HG02571 (cell line): Measurements from ENCODE around the gene SCUBE3.

Experiments
- ATAC-seq: cut with Tn5 transposase; IDR thresholded peaks from one replicate; pipeline ENCODE4 v1.9.1; 2021; ENCODE audit warnings: mild to moderate bottlenecking, moderate library complexity; ENCODE audit not compliant: unreplicated experiment

The SCUBE3 gene

GRCh38 chr6:35237476-35237875 lies 23.7 kb downstream of the SCUBE3 start:
- no peak for ATAC-seq

- no peak for ATAC-seq
Observed at GRCh38 chr6:35238843-35239289, 25.1 kb downstream of the SCUBE3 start.

GRCh38 chr6:35239581-35239980 lies 25.8 kb downstream of the SCUBE3 start:
- no peak for ATAC-seq

DNA sequence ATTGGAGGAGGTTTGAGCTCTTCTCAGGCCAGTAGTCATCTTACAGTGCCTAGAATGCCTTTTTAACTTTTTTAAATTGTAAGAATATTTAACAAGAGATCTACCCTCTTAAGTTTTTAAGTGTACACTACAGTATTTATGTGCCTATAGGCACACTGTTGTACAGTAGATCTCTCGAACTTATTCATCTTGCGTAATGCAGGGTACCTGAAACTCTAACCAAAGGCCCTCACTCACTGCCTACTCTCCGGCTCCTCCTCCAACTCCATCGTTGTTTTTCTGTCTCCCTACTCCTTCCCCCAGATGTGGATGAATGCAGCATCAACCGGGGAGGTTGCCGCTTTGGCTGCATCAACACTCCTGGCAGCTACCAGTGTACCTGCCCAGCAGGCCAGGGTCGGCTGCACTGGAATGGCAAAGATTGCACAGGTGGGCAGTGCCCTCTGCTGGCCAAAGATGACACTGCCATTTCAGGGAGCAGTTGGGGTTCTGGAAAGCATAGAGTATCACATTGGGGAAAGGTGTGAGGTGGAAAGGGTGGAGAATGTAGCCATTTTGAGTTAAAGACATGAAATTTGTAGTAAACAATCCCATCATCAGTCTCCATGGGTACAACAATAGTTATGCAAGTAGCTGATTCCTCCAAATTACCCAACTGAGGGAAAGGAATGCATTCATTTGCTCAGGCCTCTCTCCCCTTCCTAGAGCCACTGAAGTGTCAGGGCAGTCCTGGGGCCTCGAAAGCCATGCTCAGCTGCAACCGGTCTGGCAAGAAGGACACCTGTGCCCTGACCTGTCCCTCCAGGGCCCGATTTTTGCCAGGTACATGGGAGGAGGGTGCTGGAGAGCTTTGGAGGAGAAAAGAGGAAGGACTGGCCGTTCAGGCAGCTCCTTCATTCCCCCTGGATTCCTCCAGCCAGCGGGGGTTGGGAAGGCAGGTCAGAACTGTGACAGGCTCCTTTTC lies 27.4 kb downstream of the SCUBE3 start:
- ATAC-seq, result no peak

- no peak for ATAC-seq
Observed at GRCh38 chr6:35242486-35242885, 28.7 kb downstream of the SCUBE3 start.

DNA sequence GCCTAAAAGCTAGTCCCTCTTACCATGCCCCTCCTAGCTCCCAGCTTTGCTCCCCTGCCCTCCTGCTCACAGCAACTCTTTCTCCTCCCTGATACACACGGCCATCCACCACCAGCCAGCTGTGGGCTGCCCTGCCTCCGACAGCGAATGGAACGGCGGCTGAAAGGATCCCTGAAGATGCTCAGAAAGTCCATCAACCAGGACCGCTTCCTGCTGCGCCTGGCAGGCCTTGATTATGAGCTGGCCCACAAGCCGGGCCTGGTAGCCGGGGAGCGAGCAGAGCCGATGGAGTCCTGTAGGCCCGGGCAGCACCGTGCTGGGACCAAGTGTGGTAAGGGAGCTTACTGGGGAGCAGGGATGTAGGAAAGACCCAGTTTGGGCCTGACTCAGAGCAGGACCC lies 29.1 kb downstream of the SCUBE3 start:
- no peak for ATAC-seq

GRCh38 chr6:35243386-35243958 lies 29.7 kb downstream of the SCUBE3 start:
- ATAC-seq, result no peak

GRCh38 chr6:35244551-35244950 lies 30.8 kb downstream of the SCUBE3 start:
- ATAC-seq, result no peak

DNA sequence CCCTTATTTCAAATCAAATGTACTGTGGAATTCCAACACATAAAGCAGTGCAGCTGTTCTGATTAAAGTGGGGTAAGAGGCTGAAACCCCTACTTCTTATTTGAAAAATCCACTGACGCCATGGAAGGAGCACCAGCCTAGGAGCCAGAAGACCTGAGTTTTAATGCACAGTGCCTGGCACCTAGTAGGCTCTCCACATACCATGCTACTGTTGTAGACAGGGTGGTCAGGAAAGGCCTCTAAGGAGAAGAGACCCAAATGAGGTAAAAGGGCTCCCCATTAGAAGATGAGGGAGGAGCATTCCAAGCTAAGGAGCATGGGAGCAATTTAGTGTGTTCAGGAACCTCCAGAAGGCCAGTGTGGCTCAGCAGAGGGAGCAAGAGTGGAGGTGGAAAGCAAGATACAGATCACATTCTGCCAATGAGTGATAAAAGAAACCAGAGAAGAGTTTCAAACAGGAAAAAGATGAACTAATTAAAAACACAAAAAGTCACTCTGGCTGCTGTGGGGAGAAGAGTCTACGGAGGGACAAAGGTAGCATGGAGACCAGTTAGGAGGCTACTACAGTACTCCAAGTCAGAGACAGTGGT lies 34.0 kb downstream of the SCUBE3 start:
- no peak for ATAC-seq

GRCh38 chr6:35248300-35248699 lies 34.5 kb downstream of the SCUBE3 start:
- ATAC-seq, result no peak

DNA sequence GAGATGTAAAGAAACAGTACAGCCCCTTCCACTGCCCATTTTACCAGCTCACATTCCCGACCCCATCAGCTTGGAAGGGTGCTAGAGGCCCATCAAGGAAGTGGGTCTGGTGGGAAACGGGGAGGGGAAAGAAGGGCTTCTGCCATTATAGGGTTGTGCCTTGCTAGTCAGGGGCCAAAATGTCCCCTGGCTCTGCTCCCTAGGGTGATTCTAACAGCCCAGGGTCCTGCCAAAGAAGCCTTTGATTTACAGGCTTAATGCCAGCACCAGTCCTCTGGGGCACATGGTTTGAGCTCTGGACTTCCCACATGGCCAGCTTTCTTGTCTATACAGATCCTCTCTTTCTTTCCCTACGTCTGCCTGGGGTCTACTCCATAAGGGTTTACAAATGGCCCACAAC lies 35.2 kb downstream of the SCUBE3 start:
- no peak for ATAC-seq

DNA sequence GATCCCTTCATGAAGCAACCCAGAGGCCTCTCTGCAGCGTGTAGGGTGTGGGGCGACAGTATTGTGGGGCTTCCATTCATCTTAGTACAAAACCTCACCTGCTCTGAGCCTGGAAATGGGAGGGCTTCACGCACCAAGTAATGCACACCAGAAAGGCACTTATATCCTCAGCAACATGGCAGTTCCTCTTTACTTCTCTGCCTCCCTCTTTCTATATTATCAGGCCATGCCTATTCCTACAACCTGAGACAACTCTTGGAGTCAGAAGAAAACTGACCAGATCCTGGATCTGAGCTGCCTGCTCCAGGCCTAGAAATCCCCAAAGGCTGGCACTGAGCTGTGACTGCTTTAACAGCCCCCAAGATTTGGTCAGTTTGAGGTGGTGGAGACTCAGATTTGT lies 38.2 kb downstream of the SCUBE3 start:
- no peak for ATAC-seq

GRCh38 chr6:35253249-35253648 lies 39.5 kb downstream of the SCUBE3 start:
- ATAC-seq, result no peak

GRCh38 chr6:35258336-35258735 lies 44.6 kb downstream of the SCUBE3 start:
- no peak for ATAC-seq

- no peak for ATAC-seq
Observed at GRCh38 chr6:35258858-35259193, 45.1 kb downstream of the SCUBE3 start.

DNA sequence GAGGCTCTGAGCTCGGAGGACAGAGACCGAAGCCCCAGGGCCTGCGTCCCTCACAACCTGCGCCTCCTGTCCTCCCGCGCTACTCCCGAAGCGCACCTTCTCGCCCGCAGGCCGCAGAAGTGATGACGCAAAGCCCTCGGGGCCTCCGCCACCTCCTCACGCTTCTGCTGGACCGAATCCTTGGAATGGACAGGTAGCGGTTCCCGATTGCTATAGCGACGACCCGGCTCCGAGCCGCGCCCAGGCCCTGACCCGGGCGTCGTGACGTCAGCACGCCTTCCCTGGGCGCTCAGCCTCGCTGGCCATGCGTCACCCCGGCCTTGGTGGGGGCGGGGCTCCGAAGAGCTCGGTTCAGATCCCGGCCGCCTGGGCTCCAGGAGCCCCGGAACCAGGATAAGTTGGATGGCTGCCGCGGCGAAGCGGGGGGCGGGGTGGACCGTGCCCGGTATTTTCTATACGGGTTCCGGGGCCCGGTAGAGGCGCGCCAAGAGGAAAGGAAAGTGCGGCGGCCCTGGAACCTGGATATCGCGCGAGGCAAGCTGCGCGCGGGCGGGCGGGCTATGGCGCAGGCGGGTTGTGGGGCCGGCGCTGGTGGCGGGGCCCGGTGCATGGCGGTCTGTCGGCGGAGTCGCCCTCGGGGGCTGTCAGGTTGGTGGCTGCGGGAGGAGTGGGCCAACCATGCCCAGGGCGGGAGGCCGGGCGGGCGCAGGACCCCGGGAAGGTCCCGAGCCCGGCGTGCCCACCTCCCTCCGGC lies 45.6 kb downstream of the SCUBE3 start, which contains the start of gene ZNF76:
Gene ZNF76, plus strand, starts transcription at position 542 of the 754 bp plus-strand sequence. CDS start 21,417 bp downstream, outside the sequence.
- ATAC-seq, result peak; percentile 88

DNA sequence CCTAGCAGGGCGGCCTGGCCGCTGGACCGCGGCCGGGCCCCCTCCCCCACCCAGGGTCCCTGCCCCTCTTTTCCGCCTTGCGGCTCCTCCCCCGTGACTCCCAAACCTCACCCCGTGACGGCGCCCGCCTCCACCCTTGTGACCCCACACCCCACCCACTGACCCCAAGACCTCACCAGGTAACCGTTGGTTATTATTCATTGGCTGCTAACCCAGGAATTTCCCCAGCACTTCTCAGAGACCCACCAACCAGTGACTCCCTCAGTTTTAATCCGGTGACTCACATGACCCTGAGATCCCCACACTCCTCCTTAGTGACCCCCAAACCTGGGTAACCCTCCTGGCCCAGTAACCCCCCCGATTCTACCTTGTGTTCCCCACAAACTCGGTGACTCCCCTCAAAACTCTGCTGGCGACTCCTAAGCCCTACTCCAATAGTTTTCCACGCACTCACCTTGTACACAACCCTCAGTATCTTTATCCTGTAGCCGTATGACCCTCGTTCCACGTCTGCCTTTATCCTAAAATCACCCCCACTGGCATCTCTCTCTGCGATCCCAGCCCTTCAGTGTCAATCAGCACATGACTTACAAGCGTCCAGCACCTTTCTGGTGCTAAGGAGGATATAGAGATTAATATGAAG lies 46.3 kb downstream of the SCUBE3 start:
- ATAC-seq, result peak; percentile 33

DNA sequence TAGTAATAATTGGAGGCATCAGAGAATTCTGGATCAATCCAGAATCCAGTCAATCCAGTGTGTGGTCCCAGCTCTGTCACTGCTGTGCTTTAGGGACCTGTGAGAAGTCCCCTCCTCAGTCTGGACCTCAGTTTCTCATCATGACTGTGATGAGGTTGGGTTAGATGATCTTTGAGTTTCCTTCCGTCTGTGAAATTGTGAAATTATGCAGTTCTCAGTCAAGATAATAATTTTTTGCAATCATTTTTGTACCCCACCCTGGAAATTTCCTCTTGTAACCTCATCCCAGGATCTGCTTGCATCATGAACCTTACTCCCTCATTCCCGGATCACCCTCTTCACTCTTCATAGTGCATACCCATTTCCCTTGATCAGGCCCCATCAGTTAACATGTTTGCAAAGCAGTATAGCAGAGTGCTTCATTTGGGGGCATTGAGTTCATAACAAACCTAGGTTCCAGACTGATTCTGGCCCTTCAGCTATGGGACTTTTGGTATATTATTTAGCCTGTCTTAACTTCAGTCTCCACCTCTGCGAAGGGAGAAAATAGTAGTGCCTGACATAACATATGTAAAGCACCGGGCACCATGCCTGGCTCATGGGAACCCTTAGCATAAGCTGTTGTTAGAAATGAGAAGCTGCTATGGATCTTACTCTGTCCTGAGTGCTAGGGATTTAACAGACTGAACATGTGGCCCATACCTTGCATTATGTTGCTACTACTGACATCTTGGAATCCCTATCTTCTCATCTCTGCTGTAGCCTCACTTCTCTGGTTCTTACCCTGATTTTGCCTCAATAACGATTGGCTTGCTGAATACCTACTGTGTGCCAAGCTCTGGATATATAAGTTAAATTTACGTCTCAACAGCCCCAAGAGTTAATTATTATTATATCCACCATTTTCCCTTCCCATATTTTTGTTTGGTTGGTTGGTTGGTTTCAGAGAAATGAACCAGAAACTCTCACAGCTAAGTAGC lies 47.1 kb downstream of the SCUBE3 start:
- no peak for ATAC-seq

GRCh38 chr6:35262596-35262995 lies 48.8 kb downstream of the SCUBE3 start:
- ATAC-seq, result no peak
